ENCODE data around the gene SSBP2.

DNA sequence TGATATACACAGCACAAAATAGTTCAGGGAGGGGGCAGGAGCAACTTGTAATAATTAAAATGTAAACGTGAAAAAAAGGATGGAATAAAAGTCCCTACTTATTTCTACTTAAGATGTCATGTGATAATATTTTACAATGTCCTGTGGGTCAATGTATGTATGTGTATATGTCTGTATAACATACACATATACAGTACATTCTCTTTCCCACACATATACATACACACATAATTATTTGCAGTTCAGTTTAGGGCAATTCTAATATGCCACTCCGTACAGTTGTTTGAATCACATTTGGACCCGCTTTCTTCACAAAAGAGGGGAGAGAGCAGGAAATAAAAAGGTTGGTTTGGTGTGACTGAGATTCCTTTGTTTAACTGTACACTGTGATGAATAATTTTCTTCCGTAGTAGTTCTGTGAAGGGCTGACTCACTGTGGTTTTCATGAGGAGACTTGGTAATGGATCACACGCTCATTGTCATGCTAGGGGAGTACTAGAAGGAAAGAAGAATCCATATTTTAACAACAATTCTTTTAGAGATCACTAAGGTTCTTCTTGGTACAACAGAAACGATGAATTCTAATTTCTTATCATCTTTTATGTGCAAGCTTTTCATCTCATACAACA lies 330.7 kb downstream of the SSBP2 start:
- no peak for TF ChIP-seq EZH2phosphoT487 (conservative IDR thresholded peaks at IDR 0.05; ENCODE audit: low read length)
- TF ChIP-seq, protein P1, sequence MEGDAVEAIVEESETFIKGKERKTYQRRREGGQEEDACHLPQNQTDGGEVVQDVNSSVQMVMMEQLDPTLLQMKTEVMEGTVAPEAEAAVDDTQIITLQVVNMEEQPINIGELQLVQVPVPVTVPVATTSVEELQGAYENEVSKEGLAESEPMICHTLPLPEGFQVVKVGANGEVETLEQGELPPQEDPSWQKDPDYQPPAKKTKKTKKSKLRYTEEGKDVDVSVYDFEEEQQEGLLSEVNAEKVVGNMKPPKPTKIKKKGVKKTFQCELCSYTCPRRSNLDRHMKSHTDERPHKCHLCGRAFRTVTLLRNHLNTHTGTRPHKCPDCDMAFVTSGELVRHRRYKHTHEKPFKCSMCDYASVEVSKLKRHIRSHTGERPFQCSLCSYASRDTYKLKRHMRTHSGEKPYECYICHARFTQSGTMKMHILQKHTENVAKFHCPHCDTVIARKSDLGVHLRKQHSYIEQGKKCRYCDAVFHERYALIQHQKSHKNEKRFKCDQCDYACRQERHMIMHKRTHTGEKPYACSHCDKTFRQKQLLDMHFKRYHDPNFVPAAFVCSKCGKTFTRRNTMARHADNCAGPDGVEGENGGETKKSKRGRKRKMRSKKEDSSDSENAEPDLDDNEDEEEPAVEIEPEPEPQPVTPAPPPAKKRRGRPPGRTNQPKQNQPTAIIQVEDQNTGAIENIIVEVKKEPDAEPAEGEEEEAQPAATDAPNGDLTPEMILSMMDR (IDR thresholded peaks at IDR 0.05; ENCODE audit: insufficient read depth, low read length, poor library complexity, severe bottlenecking) = no peak

All from SU-DHL-6 (cell line).